K562 (cell line): ENCODE data around the gene SLC13A3. TPM values are rescaled to one million over a fixed set of nuclear protein-coding genes. Genes with fewer than 3 reads are reported as not detected.

Experiments
- CUX1 ChIP-seq: fragments of 200-800 bp; sonication (Bioruptor generic); IDR thresholded peaks from 2 replicates; pipeline ENCODE4 v1.6.1; 2016; ENCODE audit warnings: missing genetic modification characterization, missing compliant biosample characterization
- ETS2 ChIP-seq: IDR thresholded peaks from 2 replicates; pipeline ENCODE4 v1.6.1; 2016; ENCODE audit warnings: borderline replicate concordance, missing genetic modification characterization, mild to moderate bottlenecking, moderate library complexity, missing compliant biosample characterization; ENCODE audit not compliant: poor library complexity, severe bottlenecking
- MTA3 ChIP-seq: fragments of 450-650 bp; formaldehyde crosslinking; IDR thresholded peaks from 2 replicates; pipeline ENCODE4 v1.6.1; 2017; ENCODE audit warnings: mild to moderate bottlenecking, borderline replicate concordance
- SAP30 ChIP-seq: fragments of 200-600 bp; sonication (generic); IDR thresholded peaks from 2 replicates; pipeline ENCODE4 v1.6.1; 2012; ENCODE audit warnings: borderline replicate concordance, low read depth, mild to moderate bottlenecking, moderate library complexity, low read length, control low read depth, inconsistent platforms; ENCODE audit not compliant: insufficient read depth, poor library complexity, severe bottlenecking
- SREBF1 ChIP-seq: fragments of 150-350 bp; IDR thresholded peaks from 2 replicates; pipeline ENCODE4 v1.6.1; 2014; ENCODE audit warnings: antibody characterized with exemption, low read depth, low read length, borderline replicate concordance
- TBP ChIP-seq: optimal IDR thresholded peaks from 2 replicates; pipeline ENCODE3; 2011; ENCODE audit warnings: low read depth, low read length, improper control_type of control experiment
- VEZF1 ChIP-seq: fragments of 200-800 bp; sonication (Bioruptor generic); IDR thresholded peaks from 2 replicates; pipeline ENCODE4 v1.6.1; 2017; ENCODE audit warnings: missing genetic modification characterization, missing compliant biosample characterization
- XRCC3 ChIP-seq: fragments of 450-650 bp; IDR thresholded peaks from 2 replicates; pipeline ENCODE4 v1.6.1; 2017; ENCODE audit warnings: mild to moderate bottlenecking, moderate library complexity
- ZFX ChIP-seq: sonication (generic); formaldehyde crosslinking; IDR thresholded peaks from 2 replicates; pipeline ENCODE4 v1.8.0; 2022; ENCODE audit warnings: mild to moderate bottlenecking, missing genetic modification reagents, moderate library complexity
- ZNF124 ChIP-seq: sonication (generic); formaldehyde crosslinking; IDR thresholded peaks from 2 replicates; pipeline ENCODE4 v1.8.1; 2022; ENCODE audit warnings: missing genetic modification reagents
- ZNF592 ChIP-seq: fragments of 450-650 bp; IDR thresholded peaks from 2 replicates; pipeline ENCODE4 v1.6.1; 2017; ENCODE audit warnings: antibody characterized with exemption, mild to moderate bottlenecking
- ZNF639 ChIP-seq, 2 experiments: fragments of 200-800 bp in 1 of 2; sonication (Bioruptor generic) in 1 of 2; sonication (generic) in 1 of 2; formaldehyde crosslinking in 1 of 2; IDR thresholded peaks in 1 of 2; conservative IDR thresholded peaks in 1 of 2; 2 replicates each; pipeline versions ENCODE4 v1.5.0 to v1.6.1; 2016 to 2020; ENCODE audit warnings: missing compliant biosample characterization in 1 of 2, missing genetic modification characterization in 1 of 2, missing genetic modification reagents in 1 of 2
- ZNF696 ChIP-seq: fragments of 250-450 bp; sonication (Bioruptor Pico); conservative IDR thresholded peaks from 2 replicates; pipeline ENCODE4 v1.4.0; 2020; ENCODE audit warnings: mild to moderate bottlenecking, moderate library complexity
- polyA plus RNA-seq, 8 experiments: library from polyadenylated mRNA; depleted of rRNA in 4 of 8; stranded (reverse) in 5 of 8; unstranded in 3 of 8; fragments of >200 nt; fragmentation: Nextera tagmentation in 2 of 8; fragmentation: Illumina TruSeq in 1 of 8; extraction: Ambion mirVana in 2 of 8; extraction: Trizol in 1 of 8; gene quantifications; 2 replicates each; pipeline versions ENCODE4 v1.2.1 to v1.2.3, GENCODE V29; 2011 to 2014; ENCODE audit warnings: inconsistent platforms in 1 of 8, missing spikeins in 1 of 8
- total RNA-seq, 7 experiments: library from RNA; depleted of rRNA in 6 of 7; stranded (reverse); fragments of >200 nt in 6 of 7; fragmentation: Illumina TruSeq in 2 of 7; extraction: Trizol in 2 of 7; gene quantifications; 2 replicates each; pipeline versions ENCODE4 v1.2.1 to v1.2.3, GENCODE V29; 2011 to 2021; ENCODE audit warnings: low replicate concordance in 1 of 7

SLC13A3 gene
- total and polyA plus RNA-seq, 9 of the 15 experiments (the other 6 are each of a cell fraction or from before 2014, with no cell fraction given), result 5.5 to 16.4 (median 8.5) TPM

GRCh38 chr20:46635514-46636136 is 15.6 kb downstream of the SLC13A3 start (continued):
- TF ChIP-seq ZNF592 (peak; percentile 99), ZNF696 (CRISPR knock-in tag) (no peak), MTA3 (no peak), CUX1 (peak; percentile 75), VEZF1 (CRISPR knock-in tag) (no peak), SAP30 (no peak), XRCC3 (no peak), SREBF1 (no peak), ETS2 (tag) (no peak), TBP (no peak), ZNF124 (no peak), ZFX (CRISPR knock-in tag) (no peak), ZNF639 (CRISPR knock-in tag; conservative IDR thresholded peaks at IDR 0.05 in 1 of 2, IDR thresholded peaks at IDR 0.05 in 1 of 2) (no peak)
